ENCODE measurements around the gene GAGE10.
"Not testable (repeated sequence)": the region's sequence is repeated elsewhere in the genome, so short reads cannot be mapped to it uniquely, and the experiment has no call there.

Gene GAGE10

GRCh38 chrX:49308604-49309269, 5.3 kb downstream of the GAGE10 start:
- DNase-seq (ENCODE audit: low read depth in 2 of 2), result peak; percentile 34 to 48
- TF ChIP-seq CTCF (IDR thresholded peaks at IDR 0.05; ENCODE audit: low read depth, low read length), result no peak
- H3K4me3 ChIP-seq (replicated peaks in 1 of 2; ENCODE audit: low read depth in 2 of 2, low read length in 2 of 2), result peak overlapping the region; percentile 3 to 44

DNA sequence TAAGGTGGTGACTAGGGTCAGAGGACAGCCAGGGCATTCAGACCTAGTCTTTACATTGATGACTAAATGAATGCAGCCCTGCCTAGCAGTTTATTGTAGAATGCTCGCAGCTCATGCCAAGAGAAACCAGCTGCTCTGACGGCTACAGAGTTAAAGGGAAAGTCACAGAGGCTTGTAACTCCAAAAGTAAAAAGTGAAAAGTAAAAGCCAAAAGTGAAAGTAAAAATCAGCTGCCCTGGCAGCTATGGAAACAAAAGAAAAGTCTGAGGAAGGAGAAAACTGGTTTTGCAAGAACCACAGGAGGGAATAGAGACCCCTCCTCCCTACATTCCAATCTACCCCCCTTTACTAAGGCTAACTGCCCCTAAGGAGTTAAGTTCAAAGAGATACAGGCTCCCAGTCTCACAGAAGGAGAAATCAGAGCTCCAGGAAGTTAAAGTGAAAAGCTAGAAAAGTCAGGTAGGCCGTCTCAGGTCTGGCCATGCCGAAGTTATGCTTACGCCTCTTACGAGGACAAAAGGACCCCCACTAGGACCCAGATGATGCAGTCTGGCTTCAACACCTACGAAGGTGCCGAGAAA, 6.0 kb downstream of the GAGE10 start:
- H3K4me3 ChIP-seq (replicated peaks in 1 of 2; ENCODE audit: low read depth in 2 of 2, low read length in 2 of 2), result peak overlapping the region in 1 of 2 donors; percentile 44
- TF ChIP-seq CTCF (IDR thresholded peaks at IDR 0.05; ENCODE audit: low read depth, low read length), result no peak
- DNase-seq (ENCODE audit: low read depth in 2 of 2), result peak; percentile 36 to 41

DNA sequence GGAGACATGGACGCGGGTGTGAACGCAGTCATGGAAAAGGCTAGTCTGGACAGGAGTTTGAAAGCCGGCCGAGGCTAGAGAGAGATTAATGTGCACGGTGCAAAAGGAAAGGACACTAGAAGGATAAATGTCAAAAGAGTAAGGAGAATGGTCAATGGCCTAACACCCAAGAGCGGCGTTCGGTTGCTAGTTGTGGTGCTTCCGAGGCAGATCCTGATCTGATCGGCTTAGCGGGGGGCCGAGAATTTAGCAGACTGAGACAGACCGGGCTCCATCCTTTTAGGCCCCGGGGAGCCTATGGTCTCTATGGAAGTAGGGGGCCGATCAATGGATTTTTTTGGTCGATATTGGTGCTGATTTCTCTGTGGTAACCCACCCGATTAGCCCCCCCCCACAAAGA, 6.9 kb downstream of the GAGE10 start:
- DNase-seq (ENCODE audit: low read depth in 2 of 2), result no peak

DNA sequence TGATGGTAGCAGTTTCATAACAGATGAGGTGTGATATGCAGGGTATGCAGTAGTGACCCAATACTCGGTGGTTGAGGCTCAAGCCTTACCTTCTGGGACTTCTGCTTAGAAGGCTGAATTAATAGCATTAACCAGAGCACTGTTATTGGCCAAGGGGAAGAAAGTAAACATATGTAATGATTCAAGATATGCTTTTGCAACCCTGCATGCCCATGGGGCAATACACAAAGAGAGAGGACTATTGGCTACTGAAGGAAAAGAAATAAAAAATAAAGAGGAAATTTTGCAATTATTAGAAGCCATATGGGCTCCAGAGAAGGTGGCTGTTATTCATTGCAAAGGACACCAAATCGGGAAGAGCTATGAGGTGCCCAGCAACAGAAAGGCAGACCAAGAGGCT, 8.7 kb downstream of the GAGE10 start:
- H3K4me3 ChIP-seq (replicated peaks in 1 of 2; ENCODE audit: low read depth in 2 of 2, low read length in 2 of 2), result no peak overlapping the region
- no peak for TF ChIP-seq CTCF (IDR thresholded peaks at IDR 0.05; ENCODE audit: low read depth, low read length)

More for the DNA sequence above, 6.9 kb downstream of the GAGE10 start:
- H3K4me3 ChIP-seq (replicated peaks in 1 of 2; ENCODE audit: low read depth in 2 of 2, low read length in 2 of 2), result no peak overlapping the region
- TF ChIP-seq CTCF (IDR thresholded peaks at IDR 0.05; ENCODE audit: low read depth, low read length), result no peak

DNA sequence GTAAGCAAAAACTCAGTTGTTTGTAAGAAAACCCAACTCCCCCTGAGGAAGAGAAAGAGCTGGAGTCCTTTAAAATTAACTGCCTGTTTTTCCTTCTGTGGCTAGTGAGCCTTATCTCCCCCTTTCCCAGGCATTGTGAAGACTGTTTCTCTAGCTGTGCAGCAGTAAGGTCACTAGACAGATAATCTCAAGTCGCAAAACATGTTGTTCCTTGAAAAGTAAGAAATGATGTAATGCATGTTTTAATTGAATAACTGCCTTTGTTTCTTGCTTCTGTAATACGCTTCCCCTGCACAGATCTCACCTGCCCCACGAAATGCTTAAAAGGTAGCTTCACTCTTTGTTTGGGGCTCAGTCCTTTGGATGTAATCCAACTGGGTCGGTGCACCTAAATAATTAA, 12.6 kb downstream of the GAGE10 start:
- no peak overlapping the region for H3K4me3 ChIP-seq (replicated peaks in 1 of 2; ENCODE audit: low read depth in 2 of 2, low read length in 2 of 2)
- DNase-seq (ENCODE audit: low read depth in 2 of 2), result no peak
- no peak for TF ChIP-seq CTCF (IDR thresholded peaks at IDR 0.05; ENCODE audit: low read depth, low read length)

More for the DNA sequence above, 8.7 kb downstream of the GAGE10 start:
- no peak for DNase-seq (ENCODE audit: low read depth in 2 of 2)

GRCh38 chrX:49321737-49322136, 18.3 kb downstream of the GAGE10 start, which contains the start of gene GAGE12J:
TSS of gene GAGE12J (plus strand) at chrX:49322037. CDS start at chrX:49323194, 1,157 bp downstream.
- not testable (repeated sequence) for DNase-seq (ENCODE audit: low read depth in 2 of 2); H3K4me3 ChIP-seq (replicated peaks in 1 of 2; ENCODE audit: low read depth in 2 of 2, low read length in 2 of 2)

- DNase-seq (ENCODE audit: low read depth in 2 of 2); H3K4me3 ChIP-seq (replicated peaks in 1 of 2; ENCODE audit: low read depth in 2 of 2, low read length in 2 of 2): not testable (repeated sequence)
These were observed 18.8 kb downstream of the GAGE10 start for GRCh38 chrX:49322266-49322665.

- not testable (repeated sequence) for DNase-seq (ENCODE audit: low read depth in 2 of 2); H3K4me3 ChIP-seq (replicated peaks in 1 of 2; ENCODE audit: low read depth in 2 of 2, low read length in 2 of 2)
These were observed 20.3 kb downstream of the GAGE10 start for GRCh38 chrX:49323735-49324134.

DNA sequence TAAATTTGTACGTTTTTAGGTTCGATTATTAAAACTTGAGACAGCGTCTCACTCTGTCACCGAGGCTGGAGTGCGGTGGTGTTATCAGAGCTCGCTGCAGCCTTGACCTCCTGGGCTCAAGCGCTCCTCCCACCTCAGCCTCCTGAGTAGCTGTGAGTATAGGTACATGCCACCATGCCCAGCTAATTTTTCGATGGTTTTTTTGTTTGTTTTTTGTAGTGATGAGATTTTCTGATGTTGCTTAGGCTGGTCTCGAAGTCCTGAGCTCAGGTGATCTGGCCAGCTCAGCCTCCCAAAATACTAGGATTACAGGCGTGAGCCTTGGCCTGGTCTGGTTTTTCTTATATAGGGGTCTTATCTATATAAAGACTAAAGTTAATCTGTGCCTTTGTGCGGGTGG, 27.0 kb downstream of the GAGE10 start:
- H3K4me3 ChIP-seq (replicated peaks in 1 of 2; ENCODE audit: low read depth in 2 of 2, low read length in 2 of 2); DNase-seq (ENCODE audit: low read depth in 2 of 2): not testable (repeated sequence)

- H3K4me3 ChIP-seq (replicated peaks in 1 of 2; ENCODE audit: low read depth in 2 of 2, low read length in 2 of 2); DNase-seq (ENCODE audit: low read depth in 2 of 2): not testable (repeated sequence)
These were observed 27.8 kb downstream of the GAGE10 start, which contains the start of gene GAGE13 for GRCh38 chrX:49331282-49331681. TSS of gene GAGE13 (plus strand) at chrX:49331582. CDS start at chrX:49332738, 1,156 bp downstream.

GRCh38 chrX:49331841-49332240, 28.4 kb downstream of the GAGE10 start:
- not testable (repeated sequence) for H3K4me3 ChIP-seq (replicated peaks in 1 of 2; ENCODE audit: low read depth in 2 of 2, low read length in 2 of 2); DNase-seq (ENCODE audit: low read depth in 2 of 2)

GRCh38 chrX:49341449-49341848, 38.0 kb downstream of the GAGE10 start:
- DNase-seq (ENCODE audit: low read depth in 2 of 2); H3K4me3 ChIP-seq (replicated peaks in 1 of 2; ENCODE audit: low read depth in 2 of 2, low read length in 2 of 2): not testable (repeated sequence)

All from cardiac fibroblast (primary cell).